ENCODE measurements around the gene EMC8.
A peak's percentile ranks its signal among the peaks of the same experiment; 100 is the strongest.
"Not testable (repeated sequence)": the region's sequence is repeated elsewhere in the genome, so short reads cannot be mapped to it uniquely, and the experiment has no call there.

The EMC8 gene

GRCh38 chr16:85834741-85835140, 35.4 kb upstream of the EMC8 start:
- DNase-seq, result no peak

- no peak for DNase-seq
Observed at GRCh38 chr16:85833219-85833920, 34.0 kb upstream of the EMC8 start.

GRCh38 chr16:85832570-85833218, 33.4 kb upstream of the EMC8 start:
- DNase-seq, result no peak

- DNase-seq, result no peak
Observed at GRCh38 chr16:85830821-85831220, 31.5 kb upstream of the EMC8 start.

GRCh38 chr16:85829751-85830445, 30.6 kb upstream of the EMC8 start:
- DNase-seq, result no peak

GRCh38 chr16:85829171-85829719, 29.9 kb upstream of the EMC8 start:
- no peak for DNase-seq

GRCh38 chr16:85828166-85828565, 28.8 kb upstream of the EMC8 start:
- no peak for DNase-seq

- no peak for DNase-seq
Observed at GRCh38 chr16:85826686-85827247, 27.4 kb upstream of the EMC8 start.

GRCh38 chr16:85825326-85825725, 26.0 kb upstream of the EMC8 start:
- DNase-seq, result no peak

GRCh38 chr16:85824161-85825135, 25.1 kb upstream of the EMC8 start:
- no peak for DNase-seq

- DNase-seq, result no peak
Observed at GRCh38 chr16:85823328-85823920, 24.1 kb upstream of the EMC8 start.

- no peak for DNase-seq
Observed at GRCh38 chr16:85822145-85822544, 22.8 kb upstream of the EMC8 start.

- peak; percentile 67 for DNase-seq
Observed at GRCh38 chr16:85821390-85822135, 22.2 kb upstream of the EMC8 start.

- DNase-seq, result no peak
Observed at GRCh38 chr16:85820604-85821372, 21.4 kb upstream of the EMC8 start.

GRCh38 chr16:85819771-85820170, 20.4 kb upstream of the EMC8 start:
- DNase-seq, result no peak

- DNase-seq, result peak; percentile 68
Observed at GRCh38 chr16:85819245-85819644, 19.9 kb upstream of the EMC8 start.

GRCh38 chr16:85817195-85817594, 17.9 kb upstream of the EMC8 start:
- not testable (repeated sequence) for DNase-seq

- DNase-seq, result no peak
Observed at GRCh38 chr16:85816159-85816558, 16.8 kb upstream of the EMC8 start.

GRCh38 chr16:85812811-85813700, 13.7 kb upstream of the EMC8 start:
- DNase-seq, result no peak
